ENCODE data around the gene PNPLA3.

DNA sequence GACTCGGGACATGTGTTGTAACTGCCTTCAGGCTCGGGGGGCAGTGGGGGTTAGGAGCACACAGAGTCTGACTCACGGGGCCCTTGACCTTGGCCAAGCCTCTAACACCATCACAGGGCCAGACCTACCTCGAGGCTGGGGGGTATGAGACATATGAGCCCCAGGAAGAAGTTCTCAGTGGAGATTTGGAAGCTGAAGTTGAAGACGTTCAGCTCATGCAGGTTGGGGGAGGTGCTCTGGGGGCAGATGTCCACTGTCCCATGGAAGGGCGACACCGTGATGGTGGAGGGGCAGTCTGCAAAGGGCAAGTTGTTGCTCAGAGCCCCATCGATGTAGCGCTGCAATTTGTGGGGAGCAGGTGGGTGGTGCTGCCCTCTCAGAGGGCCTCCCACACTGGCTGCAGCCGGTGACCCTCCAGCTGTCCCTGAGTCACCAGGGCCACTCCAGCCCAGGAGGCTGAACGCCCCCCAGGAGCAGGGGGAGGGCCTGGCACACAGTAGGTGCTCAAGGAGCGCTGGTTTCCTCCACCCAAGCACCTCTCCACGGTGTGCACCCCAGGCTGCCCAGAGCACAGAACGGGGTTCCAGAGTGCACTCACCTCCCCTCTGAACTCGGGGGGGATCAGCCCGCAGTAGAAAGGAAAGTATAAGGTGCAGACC is 34.3 kb upstream of the PNPLA3 start:
- no peak for TF ChIP-seq EZH2phosphoT487 (IDR thresholded peaks at IDR 0.05; ENCODE audit: borderline replicate concordance, low read length)
- no peak for TF ChIP-seq CTCF (IDR thresholded peaks at IDR 0.05; ENCODE audit: low read depth, low read length, poor library complexity, severe bottlenecking)
